HCT116 (cell line): ENCODE data around the gene HIPK3.

Source experiments
- EZH2 ChIP-seq: fragments of 200-600 bp; sonication (generic); IDR thresholded peaks from 2 replicates; pipeline ENCODE4 v1.6.1; 2017; ENCODE audit warnings: antibody characterized with exemption, mixed run types
- RAD21 ChIP-seq: IDR thresholded peaks from 2 replicates; pipeline ENCODE4 v1.6.1; 2012; ENCODE audit warnings: low read depth, mild to moderate bottlenecking
- SIN3A ChIP-seq: IDR thresholded peaks from 2 replicates; pipeline ENCODE4 v1.6.1; 2012; ENCODE audit warnings: low read depth
- SP1 ChIP-seq: IDR thresholded peaks from 2 replicates; pipeline ENCODE4 v1.6.1; 2012; ENCODE audit warnings: low read depth
- TF ChIP-seq, protein P1 (sequence below), 3 experiments: fragments of 200-600 bp in 1 of 3; sonication (generic) in 1 of 3; IDR thresholded peaks in 2 of 3; conservative IDR thresholded peaks in 1 of 3; 2 replicates each; pipeline ENCODE4 v1.5.1; 2012 to 2017; ENCODE audit warnings: low read depth in 2 of 3, low read length in 2 of 3, antibody characterized with exemption in 1 of 3, borderline replicate concordance in 1 of 3, control low read depth in 1 of 3, mild to moderate bottlenecking in 1 of 3, mixed read lengths in 1 of 3, mixed run types in 1 of 3, moderate library complexity in 1 of 3; ENCODE audit not compliant: insufficient read depth in 1 of 3
- TF ChIP-seq, protein P2 (sequence below): IDR thresholded peaks from 2 replicates; pipeline ENCODE4 v1.6.1; 2012
- TF ChIP-seq, protein P3 (sequence below): IDR thresholded peaks from 2 replicates; pipeline ENCODE4 v1.6.1; 2012; ENCODE audit warnings: low read depth
- TF ChIP-seq, protein P4 (sequence below): IDR thresholded peaks from 2 replicates; pipeline ENCODE4 v1.6.1; 2012

DNA sequence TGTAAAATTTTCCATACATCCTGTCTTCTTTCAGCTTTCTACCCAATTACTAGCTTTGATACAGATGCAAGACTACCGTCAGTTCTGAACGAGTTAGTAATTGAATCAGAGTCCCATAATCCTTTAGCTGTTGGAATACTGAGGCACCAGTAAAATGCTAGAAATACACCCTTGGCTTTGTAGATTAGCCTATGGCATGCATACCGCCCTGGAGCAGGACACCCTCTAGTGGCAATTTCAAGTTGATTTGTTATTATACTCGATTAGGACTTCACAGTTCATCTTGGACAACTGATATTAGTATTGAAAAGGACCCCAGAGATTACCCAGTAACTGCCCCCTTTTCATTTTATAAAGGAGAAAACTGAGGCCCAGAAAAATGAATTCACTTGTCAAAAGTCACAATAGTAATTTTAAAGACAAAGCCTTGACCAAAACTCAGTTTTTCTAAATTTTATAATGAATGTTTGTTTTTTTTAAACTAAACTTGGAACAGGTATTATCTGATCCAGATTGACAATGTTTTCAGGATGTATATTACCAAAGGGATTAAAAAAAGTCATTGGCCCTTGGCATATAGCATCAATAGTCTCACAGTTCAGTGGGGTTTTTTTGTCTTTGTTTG is 72.6 kb downstream of the HIPK3 start:
- no peak for TF ChIP-seq SIN3A
- TF ChIP-seq, protein P1, sequence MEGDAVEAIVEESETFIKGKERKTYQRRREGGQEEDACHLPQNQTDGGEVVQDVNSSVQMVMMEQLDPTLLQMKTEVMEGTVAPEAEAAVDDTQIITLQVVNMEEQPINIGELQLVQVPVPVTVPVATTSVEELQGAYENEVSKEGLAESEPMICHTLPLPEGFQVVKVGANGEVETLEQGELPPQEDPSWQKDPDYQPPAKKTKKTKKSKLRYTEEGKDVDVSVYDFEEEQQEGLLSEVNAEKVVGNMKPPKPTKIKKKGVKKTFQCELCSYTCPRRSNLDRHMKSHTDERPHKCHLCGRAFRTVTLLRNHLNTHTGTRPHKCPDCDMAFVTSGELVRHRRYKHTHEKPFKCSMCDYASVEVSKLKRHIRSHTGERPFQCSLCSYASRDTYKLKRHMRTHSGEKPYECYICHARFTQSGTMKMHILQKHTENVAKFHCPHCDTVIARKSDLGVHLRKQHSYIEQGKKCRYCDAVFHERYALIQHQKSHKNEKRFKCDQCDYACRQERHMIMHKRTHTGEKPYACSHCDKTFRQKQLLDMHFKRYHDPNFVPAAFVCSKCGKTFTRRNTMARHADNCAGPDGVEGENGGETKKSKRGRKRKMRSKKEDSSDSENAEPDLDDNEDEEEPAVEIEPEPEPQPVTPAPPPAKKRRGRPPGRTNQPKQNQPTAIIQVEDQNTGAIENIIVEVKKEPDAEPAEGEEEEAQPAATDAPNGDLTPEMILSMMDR (IDR thresholded peaks at IDR 0.05 in 2 of 3, conservative IDR thresholded peaks at IDR 0.05 in 1 of 3; ENCODE audit: borderline replicate concordance in 1 of 3, insufficient read depth in 1 of 3, low read depth in 2 of 3, low read length in 2 of 3): peak; percentile 60 to 77 (median 62); a peak in 5 of 6 replicates
- TF ChIP-seq, protein P2, sequence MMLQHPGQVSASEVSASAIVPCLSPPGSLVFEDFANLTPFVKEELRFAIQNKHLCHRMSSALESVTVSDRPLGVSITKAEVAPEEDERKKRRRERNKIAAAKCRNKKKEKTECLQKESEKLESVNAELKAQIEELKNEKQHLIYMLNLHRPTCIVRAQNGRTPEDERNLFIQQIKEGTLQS: no peak
- no peak for TF ChIP-seq SP1
- TF ChIP-seq RAD21: peak; percentile 80
- TF ChIP-seq, protein P3, sequence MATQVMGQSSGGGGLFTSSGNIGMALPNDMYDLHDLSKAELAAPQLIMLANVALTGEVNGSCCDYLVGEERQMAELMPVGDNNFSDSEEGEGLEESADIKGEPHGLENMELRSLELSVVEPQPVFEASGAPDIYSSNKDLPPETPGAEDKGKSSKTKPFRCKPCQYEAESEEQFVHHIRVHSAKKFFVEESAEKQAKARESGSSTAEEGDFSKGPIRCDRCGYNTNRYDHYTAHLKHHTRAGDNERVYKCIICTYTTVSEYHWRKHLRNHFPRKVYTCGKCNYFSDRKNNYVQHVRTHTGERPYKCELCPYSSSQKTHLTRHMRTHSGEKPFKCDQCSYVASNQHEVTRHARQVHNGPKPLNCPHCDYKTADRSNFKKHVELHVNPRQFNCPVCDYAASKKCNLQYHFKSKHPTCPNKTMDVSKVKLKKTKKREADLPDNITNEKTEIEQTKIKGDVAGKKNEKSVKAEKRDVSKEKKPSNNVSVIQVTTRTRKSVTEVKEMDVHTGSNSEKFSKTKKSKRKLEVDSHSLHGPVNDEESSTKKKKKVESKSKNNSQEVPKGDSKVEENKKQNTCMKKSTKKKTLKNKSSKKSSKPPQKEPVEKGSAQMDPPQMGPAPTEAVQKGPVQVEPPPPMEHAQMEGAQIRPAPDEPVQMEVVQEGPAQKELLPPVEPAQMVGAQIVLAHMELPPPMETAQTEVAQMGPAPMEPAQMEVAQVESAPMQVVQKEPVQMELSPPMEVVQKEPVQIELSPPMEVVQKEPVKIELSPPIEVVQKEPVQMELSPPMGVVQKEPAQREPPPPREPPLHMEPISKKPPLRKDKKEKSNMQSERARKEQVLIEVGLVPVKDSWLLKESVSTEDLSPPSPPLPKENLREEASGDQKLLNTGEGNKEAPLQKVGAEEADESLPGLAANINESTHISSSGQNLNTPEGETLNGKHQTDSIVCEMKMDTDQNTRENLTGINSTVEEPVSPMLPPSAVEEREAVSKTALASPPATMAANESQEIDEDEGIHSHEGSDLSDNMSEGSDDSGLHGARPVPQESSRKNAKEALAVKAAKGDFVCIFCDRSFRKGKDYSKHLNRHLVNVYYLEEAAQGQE: no peak
- no peak for TF ChIP-seq EZH2
- TF ChIP-seq, protein P4, sequence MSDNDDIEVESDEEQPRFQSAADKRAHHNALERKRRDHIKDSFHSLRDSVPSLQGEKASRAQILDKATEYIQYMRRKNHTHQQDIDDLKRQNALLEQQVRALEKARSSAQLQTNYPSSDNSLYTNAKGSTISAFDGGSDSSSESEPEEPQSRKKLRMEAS: no peak
